Measurements from ENCODE around the gene SIM2.

The SIM2 gene

GRCh38 chr21:36699546-36700294 lies 805 bp downstream of the SIM2 start:
- DNase-seq (ENCODE audit: low read depth in 2 of 2): no peak

DNA sequence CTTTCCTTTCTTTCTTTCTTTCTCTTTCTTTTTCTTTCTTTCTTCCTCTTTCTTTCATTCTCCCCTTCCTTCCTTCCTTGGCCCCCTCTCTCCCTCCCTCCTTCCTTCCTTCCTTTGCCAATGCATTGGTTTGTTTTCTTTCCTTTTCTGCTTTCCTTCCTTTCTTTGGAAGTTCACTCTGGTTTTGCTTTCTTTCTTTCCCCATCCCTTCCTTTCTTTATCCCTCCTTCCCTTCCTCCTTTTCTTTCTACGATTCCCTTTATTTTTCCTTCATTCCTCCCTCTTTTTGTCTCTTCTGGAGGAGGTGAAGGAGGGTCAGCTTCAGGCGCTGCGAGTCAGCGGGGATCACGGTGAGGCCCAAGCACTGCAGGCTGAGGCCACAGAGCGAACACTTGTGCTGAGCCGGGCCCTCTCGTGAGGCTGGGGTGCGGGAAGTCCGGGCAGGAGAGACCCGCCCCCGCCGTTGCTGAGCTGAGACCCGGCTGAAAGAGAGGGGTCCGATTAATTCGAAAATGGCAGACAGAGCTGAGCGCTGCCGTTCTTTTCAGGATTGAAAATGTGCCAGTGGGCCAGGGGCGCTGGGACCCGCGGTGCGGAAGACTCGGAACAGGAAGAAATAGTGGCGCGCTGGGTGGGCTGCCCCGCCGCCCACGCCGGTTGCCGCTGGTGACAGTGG lies 1.5 kb downstream of the SIM2 start:
- no peak for DNase-seq (ENCODE audit: low read depth in 2 of 2)

DNA sequence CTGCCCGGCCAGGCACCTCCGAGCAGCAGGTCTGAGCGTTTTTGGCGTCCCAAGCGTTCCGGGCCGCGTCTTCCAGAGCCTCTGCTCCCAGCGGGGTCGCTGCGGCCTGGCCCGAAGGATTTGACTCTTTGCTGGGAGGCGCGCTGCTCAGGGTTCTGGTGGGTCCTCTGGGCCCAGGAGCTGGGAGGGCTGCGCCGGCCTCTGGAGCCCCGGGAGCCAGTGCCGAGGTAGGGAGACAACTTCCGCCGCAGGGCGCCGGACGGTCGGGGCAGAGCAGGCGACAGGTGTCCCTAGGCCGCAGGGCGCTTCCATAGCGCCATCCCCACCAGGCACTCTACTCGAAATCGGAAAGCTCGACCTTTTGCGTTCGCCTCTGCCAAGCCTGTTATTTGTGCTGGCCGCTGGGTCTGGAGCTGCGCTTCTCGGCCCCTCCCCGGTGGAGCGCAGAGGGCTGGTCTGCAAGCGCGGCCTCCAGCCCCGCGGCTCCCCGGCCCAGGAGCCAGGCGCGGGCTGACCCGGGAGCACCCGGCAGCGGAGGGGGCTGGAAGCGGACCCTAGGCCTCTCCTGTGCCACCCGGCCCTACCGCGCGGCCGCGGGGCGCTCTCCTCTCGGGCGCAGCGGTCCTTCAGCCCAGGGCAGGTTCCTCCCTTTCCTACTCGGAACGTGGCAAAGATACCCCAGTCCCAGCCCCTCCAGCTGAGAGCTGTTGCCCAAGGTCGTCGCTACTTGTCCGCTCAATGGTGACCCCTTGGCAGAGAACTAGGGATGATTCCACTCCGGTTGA lies 2.2 kb downstream of the SIM2 start:
- DNase-seq (ENCODE audit: low read depth in 2 of 2): no peak

DNA sequence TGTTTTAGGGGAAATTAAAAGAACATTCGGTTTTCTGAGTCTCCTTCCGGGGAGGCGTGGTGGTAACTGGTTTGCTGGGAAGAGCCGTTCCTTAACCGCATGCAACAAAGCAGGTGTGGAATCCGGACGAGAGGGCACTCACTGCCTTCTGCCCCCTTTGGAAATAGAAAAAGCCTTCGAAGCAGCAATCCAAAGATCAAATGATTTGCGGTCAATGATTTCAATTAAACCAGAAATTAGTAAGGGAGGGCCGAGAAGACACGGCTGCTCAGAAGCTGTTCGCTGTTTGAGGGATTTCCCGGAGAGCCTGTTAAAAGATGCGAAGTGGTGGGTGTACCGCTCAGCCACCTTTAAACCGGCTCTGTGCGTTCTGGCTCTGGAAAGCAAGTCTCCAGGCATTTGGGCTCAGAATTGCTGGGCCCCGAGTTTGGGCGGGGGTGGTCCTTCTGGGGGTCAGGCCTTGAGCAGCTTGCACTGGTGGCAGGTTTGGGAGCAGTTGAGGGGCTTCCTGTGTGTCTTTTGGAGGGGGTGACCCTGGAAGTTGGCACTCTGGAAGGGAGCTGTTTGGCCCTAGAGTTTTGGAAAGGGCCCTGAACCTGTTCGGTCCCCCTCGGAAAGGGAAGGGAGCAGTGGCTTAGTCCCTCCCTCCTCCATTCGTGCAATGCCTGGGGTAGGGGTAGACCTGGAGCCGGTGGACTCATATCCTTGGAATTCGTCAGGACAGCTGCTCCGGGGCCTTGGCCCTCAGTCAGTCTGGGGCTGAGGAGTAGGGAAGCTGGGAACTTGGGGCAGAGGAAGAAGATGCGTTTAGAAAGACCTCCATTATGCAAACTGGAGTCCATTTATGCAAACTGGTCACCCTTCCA lies 3.1 kb downstream of the SIM2 start:
- no peak for DNase-seq (ENCODE audit: low read depth in 2 of 2)

DNA sequence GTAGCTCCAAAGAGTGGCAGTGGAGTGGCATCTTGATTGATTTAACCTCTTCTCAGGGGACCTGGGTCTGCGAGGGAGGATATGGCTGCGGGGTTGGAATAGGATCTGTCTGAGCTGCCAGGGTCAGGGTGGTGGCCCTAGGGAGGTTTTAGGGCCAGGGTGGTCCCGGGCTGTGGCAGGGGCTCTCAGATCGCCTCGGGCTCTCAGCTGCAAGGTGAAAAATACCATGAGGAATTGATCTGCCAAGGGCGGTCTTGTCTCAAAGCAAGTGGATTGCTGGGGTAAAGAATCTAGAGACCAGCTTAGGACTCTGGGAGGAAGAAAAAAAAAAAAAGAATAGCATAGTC lies 3.7 kb downstream of the SIM2 start:
- DNase-seq (ENCODE audit: low read depth in 2 of 2): no peak

GRCh38 chr21:36703123-36703522 lies 4.2 kb downstream of the SIM2 start:
- no peak for DNase-seq (ENCODE audit: low read depth in 2 of 2)

GRCh38 chr21:36703626-36704280 lies 4.8 kb downstream of the SIM2 start:
- DNase-seq (ENCODE audit: low read depth in 2 of 2): no peak

DNA sequence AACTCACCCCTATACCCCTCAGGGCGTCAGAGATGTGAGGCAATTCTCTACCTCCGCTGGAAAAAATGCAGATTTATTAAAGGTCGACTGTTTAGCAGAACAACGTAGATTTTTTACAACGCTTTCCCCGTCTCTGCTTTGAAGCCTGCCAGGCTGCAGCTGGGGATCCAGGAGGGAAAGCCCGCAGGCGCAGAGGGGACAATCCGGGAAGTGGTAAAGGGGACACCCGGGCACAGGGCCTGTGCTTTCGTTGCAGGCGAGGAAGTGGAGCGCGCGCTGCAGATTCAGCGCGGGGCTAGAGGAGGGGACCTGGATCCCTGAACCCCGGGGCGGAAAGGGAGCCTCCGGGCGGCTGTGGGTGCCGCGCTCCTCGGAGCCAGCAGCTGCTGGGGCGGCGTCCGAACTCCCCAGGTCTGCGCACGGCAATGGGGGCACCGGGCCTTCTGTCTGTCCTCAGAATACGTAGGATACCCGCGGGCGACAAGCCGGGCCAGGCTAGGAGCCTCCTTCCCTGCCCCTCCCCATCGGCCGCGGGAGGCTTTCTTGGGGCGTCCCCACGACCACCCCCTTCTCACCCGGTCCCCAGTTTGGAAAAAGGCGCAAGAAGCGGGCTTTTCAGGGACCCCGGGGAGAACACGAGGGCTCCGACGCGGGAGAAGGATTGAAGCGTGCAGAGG lies 5.5 kb downstream of the SIM2 start:
- DNase-seq (ENCODE audit: low read depth in 2 of 2): no peak

DNA sequence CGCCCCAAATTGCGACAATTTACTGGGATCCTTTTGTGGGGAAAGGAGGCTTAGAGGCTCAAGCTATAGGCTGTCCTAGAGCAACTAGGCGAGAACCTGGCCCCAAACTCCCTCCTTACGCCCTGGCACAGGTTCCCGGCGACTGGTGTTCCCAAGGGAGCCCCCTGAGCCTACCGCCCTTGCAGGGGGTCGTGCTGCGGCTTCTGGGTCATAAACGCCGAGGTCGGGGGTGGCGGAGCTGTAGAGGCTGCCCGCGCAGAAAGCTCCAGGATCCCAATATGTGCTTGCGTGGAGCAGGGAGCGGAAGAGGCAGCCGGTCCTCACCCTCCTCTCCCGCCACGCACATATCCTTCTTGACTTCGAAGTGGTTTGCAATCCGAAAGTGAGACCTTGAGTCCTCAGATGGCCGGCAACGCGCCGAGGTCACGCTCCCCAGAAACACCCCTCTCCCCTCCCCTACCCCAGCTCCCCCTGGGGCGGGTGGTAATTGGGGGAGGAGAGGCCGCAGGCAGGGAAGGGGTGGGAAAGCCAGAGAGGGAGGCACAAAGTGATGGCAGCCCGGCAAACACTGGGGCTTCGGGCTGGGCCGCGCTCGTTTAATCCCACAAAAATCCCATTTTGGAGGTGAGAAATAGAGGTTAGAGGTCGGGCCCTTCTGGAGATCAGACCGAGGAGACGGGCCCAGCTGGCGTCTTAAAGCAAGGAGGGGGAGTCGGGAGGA lies 6.2 kb downstream of the SIM2 start:
- no peak for DNase-seq (ENCODE audit: low read depth in 2 of 2)

DNA sequence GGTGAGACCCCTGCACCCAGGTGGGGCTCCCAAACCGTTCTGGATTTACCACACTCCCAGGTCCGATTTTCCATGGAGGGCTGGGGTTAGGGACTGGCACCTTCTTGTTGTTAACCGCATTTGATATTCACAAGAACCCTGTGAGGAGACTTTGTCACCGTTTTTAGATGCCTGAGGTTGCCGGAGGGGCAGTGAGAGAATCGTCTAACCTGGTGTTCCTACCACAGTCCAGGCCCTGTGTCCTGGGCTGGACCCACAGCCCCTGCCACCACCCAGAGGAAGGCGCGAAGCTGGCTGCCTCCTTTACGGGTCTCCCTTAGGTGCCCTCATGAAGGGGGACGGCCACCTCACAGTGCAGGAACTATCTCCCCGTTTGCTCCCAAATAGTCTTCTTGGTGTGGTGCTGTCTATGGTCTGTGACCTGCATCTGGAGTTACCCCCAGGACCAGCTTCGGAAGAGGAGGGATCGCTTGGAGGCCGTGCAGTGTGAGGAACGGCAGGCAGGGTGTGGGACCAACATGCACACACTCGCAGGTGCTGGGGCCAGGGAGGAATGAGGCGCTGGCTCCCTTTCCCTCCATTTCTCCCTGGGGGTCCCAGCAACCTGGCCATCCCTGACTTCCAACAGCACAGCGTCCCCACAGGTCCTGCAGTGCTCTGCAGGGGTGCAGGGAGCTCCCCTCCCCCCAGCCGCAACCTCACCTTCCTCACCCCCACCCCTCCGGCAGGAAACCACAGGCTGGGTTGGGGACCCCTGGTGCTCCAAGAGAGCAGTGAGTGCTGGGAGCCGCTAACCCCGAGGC lies 7.0 kb downstream of the SIM2 start:
- DNase-seq (ENCODE audit: low read depth in 2 of 2): no peak

DNA sequence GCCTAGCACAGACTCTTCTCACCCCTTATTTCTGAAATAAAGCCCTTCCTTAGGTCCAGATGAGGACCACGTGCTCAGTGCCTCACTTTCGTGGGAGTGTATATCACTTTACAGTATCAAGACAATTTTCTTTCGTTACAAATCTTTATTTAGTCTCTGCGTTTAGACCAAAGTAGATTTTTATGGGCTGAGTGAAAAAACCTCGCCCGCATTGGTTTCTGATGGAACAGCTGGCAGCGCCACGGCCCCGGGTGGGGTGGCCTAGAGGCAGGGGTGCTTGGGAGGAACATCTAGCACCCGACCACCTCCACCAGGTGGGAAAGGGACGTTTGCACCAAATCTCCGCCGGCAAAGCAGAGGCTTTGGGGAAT lies 7.6 kb downstream of the SIM2 start:
- no peak for DNase-seq (ENCODE audit: low read depth in 2 of 2)

GRCh38 chr21:36706951-36707762 lies 8.2 kb downstream of the SIM2 start:
- DNase-seq (ENCODE audit: low read depth in 2 of 2): no peak

DNA sequence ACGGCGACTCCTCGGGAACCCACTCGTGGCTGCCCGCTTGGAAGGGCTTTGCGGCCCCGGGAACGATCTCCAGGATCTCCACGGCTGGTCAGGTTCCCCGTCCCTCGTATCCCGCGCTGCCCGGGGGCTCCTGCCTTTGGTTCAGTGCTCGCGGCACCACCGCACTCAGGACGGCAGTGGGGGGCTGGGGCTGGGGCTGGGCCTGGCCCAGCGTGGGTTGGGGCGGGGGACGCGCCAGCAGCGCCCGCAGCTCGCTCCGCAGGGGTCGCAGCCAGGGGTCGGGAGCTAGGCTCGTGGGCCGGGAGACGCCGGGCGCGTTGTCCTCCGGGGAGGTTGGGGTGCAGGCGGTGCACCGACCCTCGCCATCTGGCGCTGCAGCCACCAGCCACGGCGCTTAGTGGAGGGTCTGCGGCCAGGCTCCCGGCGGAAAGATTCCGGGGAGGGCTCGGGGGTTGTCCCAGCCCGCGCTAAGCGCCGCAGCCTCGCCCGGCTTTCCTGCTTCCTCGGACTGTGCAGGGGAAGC lies 8.9 kb downstream of the SIM2 start:
- no peak for DNase-seq (ENCODE audit: low read depth in 2 of 2)

GRCh38 chr21:36708286-36709029 lies 9.5 kb downstream of the SIM2 start:
- no peak for DNase-seq (ENCODE audit: low read depth in 2 of 2)

DNA sequence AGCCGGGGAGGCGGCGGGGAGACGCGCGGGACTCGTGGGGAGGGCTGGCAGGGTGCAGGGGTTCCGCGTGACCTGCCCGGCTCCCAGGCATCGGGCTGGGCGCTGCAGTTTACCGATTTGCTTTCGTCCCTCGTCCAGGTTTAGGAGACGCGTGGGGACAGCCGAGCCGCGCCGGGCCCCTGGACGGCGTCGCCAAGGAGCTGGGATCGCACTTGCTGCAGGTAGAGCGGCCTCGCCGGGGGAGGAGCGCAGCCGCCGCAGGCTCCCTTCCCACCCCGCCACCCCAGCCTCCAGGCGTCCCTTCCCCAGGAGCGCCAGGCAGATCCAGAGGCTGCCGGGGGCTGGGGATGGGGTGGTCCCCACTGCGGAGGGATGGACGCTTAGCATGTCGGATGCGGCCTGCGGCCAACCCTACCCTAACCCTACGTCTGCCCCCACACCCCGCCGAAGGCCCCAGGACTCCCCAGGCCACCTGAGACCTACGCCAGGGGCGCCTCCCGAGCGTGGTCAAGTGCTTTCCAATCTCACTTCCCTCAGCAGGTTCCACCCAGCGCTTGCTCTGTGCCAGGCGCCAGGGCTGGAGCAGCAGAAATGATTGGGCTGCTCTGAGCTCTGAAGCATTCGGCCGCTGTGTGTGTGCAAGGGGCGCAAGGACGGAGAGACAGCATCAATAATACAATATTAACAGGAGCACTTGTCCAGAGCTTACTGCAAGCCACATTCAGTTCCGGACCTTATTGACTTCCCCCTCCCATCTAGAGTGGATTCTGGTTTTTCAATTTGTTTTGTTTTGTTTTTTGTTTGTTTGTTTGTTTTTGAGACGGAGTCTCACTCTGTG lies 10.3 kb downstream of the SIM2 start:
- no peak for DNase-seq (ENCODE audit: low read depth in 2 of 2)

DNA sequence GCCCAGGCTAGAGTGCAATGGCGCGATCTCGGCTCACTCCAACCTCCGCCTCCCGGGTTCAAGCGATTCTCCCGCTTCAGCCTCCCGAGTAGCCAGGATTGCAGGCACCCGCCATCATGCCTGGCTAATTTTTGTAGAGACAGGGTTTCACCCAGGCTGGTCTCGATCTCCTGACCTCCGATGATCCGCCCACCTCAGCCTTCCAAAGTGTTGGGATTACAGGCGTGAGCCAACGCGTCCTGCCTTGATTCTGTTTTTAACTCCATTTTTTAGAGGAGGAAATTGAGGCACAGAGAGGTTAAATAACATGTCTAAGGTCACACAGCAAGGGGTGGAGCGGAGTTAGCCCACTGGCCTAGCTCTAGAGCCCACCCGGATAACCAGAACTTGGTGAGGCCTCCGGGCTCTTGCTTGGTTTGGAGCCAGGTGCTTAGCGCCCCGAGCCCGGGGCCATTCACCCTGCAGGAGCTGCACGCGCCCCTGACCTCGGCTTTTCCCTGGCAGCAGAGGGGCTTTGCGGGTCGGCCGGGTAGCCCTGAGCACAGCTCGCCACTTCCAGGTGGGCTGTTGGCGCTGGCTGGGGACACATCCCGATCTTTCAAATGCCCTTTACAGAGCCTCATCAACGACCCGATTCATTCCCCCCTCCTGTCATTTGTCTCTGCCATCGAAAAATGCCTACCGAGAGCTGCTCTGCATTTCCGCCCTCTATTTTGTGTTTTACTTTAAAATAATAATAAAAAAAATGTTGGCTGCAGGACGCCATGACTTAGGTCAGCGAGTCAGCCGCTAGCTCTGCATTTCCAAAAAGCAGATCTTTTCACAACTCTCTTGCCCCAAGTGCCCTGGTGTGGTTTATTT lies 11.2 kb downstream of the SIM2 start:
- DNase-seq (ENCODE audit: low read depth in 2 of 2): no peak
